Posterior vena cava (tissue), 2 donors: ENCODE data around the gene MCOLN1. TPM values are rescaled to one million over a fixed set of nuclear protein-coding genes. Genes with fewer than 3 reads are reported as not detected.

Source experiments
- DNase-seq: peaks from one replicate; pipeline ENCODE4 v3.0.0-alpha.2; 2020; ENCODE audit warnings: low spot score
- intact Hi-C, 2 donors: fragments of 100-400 bp; cut with DNase I; formaldehyde crosslinking; loops; one replicate each; pipeline versions ENCODE4 v1.14.1 to v1.14.2; 2022 to 2023
- total RNA-seq, 2 donors: library from RNA; stranded (reverse); fragmentation: NEBNext Ultra II Directional; extraction: Animal tissue kit (Norgen Biotek cat#: 25700); gene quantifications; one replicate each; pipeline ENCODE4 v1.2.1, GENCODE V29; 2021
- donor health status: DM: yes; HTN: yes; CAD: no.
- donor health status: DM: yes; HTN: yes; CAD: no.

The MCOLN1 gene
- total RNA-seq, 2 donors from 2014 or later, result 23.1 to 26.1 TPM

- DNase-seq, result no peak
- intact Hi-C loops, result no loop called here
Observed at GRCh38 chr19:7520131-7521051, 2.0 kb upstream of the MCOLN1 start.

- intact Hi-C loops, result no loop called here
- DNase-seq, result no peak
Observed at GRCh38 chr19:7521551-7522071, 813 bp upstream of the MCOLN1 start.

GRCh38 chr19:7522923-7523667 is 671 bp downstream of the MCOLN1 start:
- peak; percentile 82 for DNase-seq
- intact Hi-C loops, result no loop called here

GRCh38 chr19:7524523-7524922 is 2.1 kb downstream of the MCOLN1 start:
- intact Hi-C loops, result no loop called here

GRCh38 chr19:7524992-7525739 is 2.7 kb downstream of the MCOLN1 start:
- intact Hi-C loops, result no loop called here

More at GRCh38 chr19:7524523-7524922, 2.1 kb downstream of the MCOLN1 start:
- no peak for DNase-seq

GRCh38 chr19:7526059-7526929 is 3.9 kb downstream of the MCOLN1 start:
- intact Hi-C loops, result no loop called here
- no peak for DNase-seq

More at GRCh38 chr19:7524992-7525739, 2.7 kb downstream of the MCOLN1 start:
- DNase-seq, result no peak

GRCh38 chr19:7527516-7528191 is 5.2 kb downstream of the MCOLN1 start:
- intact Hi-C loops, result no loop called here
- peak; percentile 88 for DNase-seq

- no peak for DNase-seq
- intact Hi-C loops, result no loop called here
Observed at GRCh38 chr19:7528192-7528519, 5.7 kb downstream of the MCOLN1 start.

- DNase-seq, result no peak
- intact Hi-C loops, result no loop called here
Observed at GRCh38 chr19:7528522-7529245, 6.3 kb downstream of the MCOLN1 start.

GRCh38 chr19:7529246-7529600 is 6.8 kb downstream of the MCOLN1 start:
- DNase-seq, result no peak
- intact Hi-C loops, result no loop called here

GRCh38 chr19:7529610-7530490 is 7.4 kb downstream of the MCOLN1 start:
- intact Hi-C loops, result no loop called here

GRCh38 chr19:7533281-7533885 is 11.0 kb downstream of the MCOLN1 start:
- intact Hi-C loops, result no loop called here
- peak; percentile 94 for DNase-seq

More at GRCh38 chr19:7529610-7530490, 7.4 kb downstream of the MCOLN1 start:
- DNase-seq, result no peak

- peak; percentile 96 for DNase-seq
- intact Hi-C loops, result no loop called here
Observed at GRCh38 chr19:7533925-7534480, 11.6 kb downstream of the MCOLN1 start.

- DNase-seq, result peak; percentile 90
- intact Hi-C loops, result no loop called here
Observed at GRCh38 chr19:7534531-7535046, 12.2 kb downstream of the MCOLN1 start.
